K562 (cell line): Measurements from ENCODE around the gene CLTA. TPM values are rescaled to one million over a fixed set of nuclear protein-coding genes. Genes with fewer than 3 reads are reported as not detected.

Experiments
- CBX5 ChIP-seq: IDR thresholded peaks from 2 replicates; pipeline ENCODE4 v1.6.1; 2014; ENCODE audit warnings: low read depth, borderline replicate concordance
- CREBBP ChIP-seq: IDR thresholded peaks from one replicate; pipeline ENCODE4 v1.6.1; 2012; ENCODE audit warnings: low read depth, mild to moderate bottlenecking, control low read depth, inconsistent platforms, low read length
- CXXC5 ChIP-seq: fragments of 250-450 bp; sonication (Bioruptor Pico); IDR thresholded peaks from 2 replicates; pipeline ENCODE4 v1.8.0; 2022; ENCODE audit warnings: inconsistent platforms, mild to moderate bottlenecking, moderate library complexity
- DPF2 ChIP-seq: fragments of 450-650 bp; IDR thresholded peaks from 2 replicates; pipeline ENCODE4 v1.6.1; 2016
- HSF4 ChIP-seq: fragments of 250-450 bp; sonication (Bioruptor Pico); IDR thresholded peaks from 2 replicates; pipeline ENCODE4 v2.1.2; 2022; ENCODE audit warnings: mild to moderate bottlenecking, moderate library complexity, borderline replicate concordance
- MAX ChIP-seq: sonication (generic); formaldehyde crosslinking; IDR thresholded peaks from 2 replicates; pipeline ENCODE4 v1.9.0; 2022; ENCODE audit warnings: mild to moderate bottlenecking, missing genetic modification reagents
- MCM2 ChIP-seq: fragments of 450-650 bp; IDR thresholded peaks from 2 replicates; pipeline ENCODE4 v1.6.1; 2017; ENCODE audit warnings: low read depth, mild to moderate bottlenecking
- MECOM ChIP-seq: fragments of 250-450 bp; sonication (Bioruptor Pico); IDR thresholded peaks from 2 replicates; pipeline ENCODE4 v1.8.0; 2022; ENCODE audit warnings: inconsistent platforms
- NFIC ChIP-seq: fragments of 450-650 bp; IDR thresholded peaks from 2 replicates; pipeline ENCODE4 v1.6.1; 2017; ENCODE audit warnings: mild to moderate bottlenecking, inconsistent platforms
- RBM39 ChIP-seq: fragments of 200-400 bp; formaldehyde crosslinking; optimal IDR thresholded peaks from 2 replicates; pipeline ENCODE3; 2018; ENCODE audit warnings: low read depth, low read length
- THRAP3 ChIP-seq: fragments of 450-650 bp; IDR thresholded peaks from 2 replicates; pipeline ENCODE4 v1.6.1; 2016; ENCODE audit warnings: mild to moderate bottlenecking, inconsistent platforms, borderline replicate concordance
- ZNF134 ChIP-seq: fragments of 250-450 bp; sonication (Bioruptor Pico); conservative IDR thresholded peaks from 2 replicates; pipeline ENCODE4 v1.4.0; 2020
- ZNF347 ChIP-seq: fragments of 450-650 bp; formaldehyde crosslinking; IDR thresholded peaks from 2 replicates; pipeline ENCODE4 v1.4.0; 2020; ENCODE audit warnings: low read depth, mild to moderate bottlenecking, moderate library complexity
- ZNF445 ChIP-seq: fragments of 250-450 bp; sonication (Bioruptor Pico); IDR thresholded peaks from 2 replicates; pipeline ENCODE4 v1.4.0; 2020; ENCODE audit warnings: low read depth, mild to moderate bottlenecking, moderate library complexity
- polyA plus RNA-seq, 8 experiments: library from polyadenylated mRNA; depleted of rRNA in 4 of 8; stranded (reverse) in 5 of 8; unstranded in 3 of 8; fragments of >200 nt; fragmentation: Nextera tagmentation in 2 of 8; fragmentation: Illumina TruSeq in 1 of 8; extraction: Ambion mirVana in 2 of 8; extraction: Trizol in 1 of 8; gene quantifications; 2 replicates each; pipeline versions ENCODE4 v1.2.1 to v1.2.3, GENCODE V29; 2011 to 2014; ENCODE audit warnings: inconsistent platforms in 1 of 8, missing spikeins in 1 of 8
- total RNA-seq, 7 experiments: library from RNA; depleted of rRNA in 6 of 7; stranded (reverse); fragments of >200 nt in 6 of 7; fragmentation: Illumina TruSeq in 2 of 7; extraction: Trizol in 2 of 7; gene quantifications; 2 replicates each; pipeline versions ENCODE4 v1.2.1 to v1.2.3, GENCODE V29; 2011 to 2021; ENCODE audit warnings: low replicate concordance in 1 of 7
- TF ChIP-seq, protein P1 (sequence below): fragments of 450-650 bp; IDR thresholded peaks from 2 replicates; pipeline ENCODE4 v1.6.1; 2016; ENCODE audit warnings: antibody characterized with exemption
- TF ChIP-seq, protein P2 (sequence below): sonication (generic); formaldehyde crosslinking; IDR thresholded peaks from 2 replicates; pipeline ENCODE4 v1.8.0; 2022; ENCODE audit warnings: mild to moderate bottlenecking, missing genetic modification reagents
- TF ChIP-seq, protein P3 (sequence below): fragments of 450-650 bp; IDR thresholded peaks from one replicate; pipeline ENCODE4 v1.6.1; 2018; ENCODE audit warnings: mild to moderate bottlenecking, moderate library complexity; ENCODE audit not compliant: partially characterized antibody
- TF ChIP-seq, protein P4 (sequence below): fragments of 450-650 bp; conservative IDR thresholded peaks from 2 replicates; pipeline ENCODE4 v1.6.1; 2016; ENCODE audit warnings: missing genetic modification characterization, low read depth, mild to moderate bottlenecking, missing compliant biosample characterization, moderate library complexity

CLTA gene
- total and polyA plus RNA-seq, 9 of the 15 experiments (the other 6 are each of a cell fraction or from before 2014, with no cell fraction given), result 37.8 to 219 (median 144) TPM

- TF ChIP-seq CREBBP, result no peak
- TF ChIP-seq NFIC, result no peak
- TF ChIP-seq ZNF445, result no peak
- TF ChIP-seq, protein P1, sequence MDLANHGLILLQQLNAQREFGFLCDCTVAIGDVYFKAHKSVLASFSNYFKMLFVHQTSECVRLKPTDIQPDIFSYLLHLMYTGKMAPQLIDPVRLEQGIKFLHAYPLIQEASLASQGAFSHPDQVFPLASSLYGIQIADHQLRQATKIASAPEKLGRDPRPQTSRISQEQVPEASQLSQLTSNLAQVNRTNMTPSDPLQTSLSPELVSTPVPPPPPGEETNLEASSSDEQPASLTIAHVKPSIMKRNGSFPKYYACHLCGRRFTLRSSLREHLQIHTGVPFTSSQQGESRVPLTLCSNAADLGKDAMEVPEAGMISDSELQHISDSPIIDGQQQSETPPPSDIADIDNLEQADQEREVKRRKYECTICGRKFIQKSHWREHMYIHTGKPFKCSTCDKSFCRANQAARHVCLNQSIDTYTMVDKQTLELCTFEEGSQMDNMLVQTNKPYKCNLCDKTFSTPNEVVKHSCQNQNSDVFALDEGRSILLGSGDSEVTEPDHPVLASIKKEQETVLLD, result no peak
- TF ChIP-seq ZNF134 (CRISPR knock-in tag), result no peak
- TF ChIP-seq HSF4 (CRISPR knock-in tag), result no peak
- TF ChIP-seq ZNF347, result no peak
- TF ChIP-seq, protein P2, sequence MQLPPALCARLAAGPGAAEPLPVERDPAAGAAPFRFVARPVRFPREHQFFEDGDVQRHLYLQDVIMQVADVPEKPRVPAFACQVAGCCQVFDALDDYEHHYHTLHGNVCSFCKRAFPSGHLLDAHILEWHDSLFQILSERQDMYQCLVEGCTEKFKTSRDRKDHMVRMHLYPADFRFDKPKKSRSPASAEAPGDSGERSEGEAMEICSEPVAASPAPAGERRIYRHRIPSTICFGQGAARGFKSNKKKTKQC (CRISPR knock-in tag), result no peak; the same call in 1 of the 2 replicates
- TF ChIP-seq, protein P3, sequence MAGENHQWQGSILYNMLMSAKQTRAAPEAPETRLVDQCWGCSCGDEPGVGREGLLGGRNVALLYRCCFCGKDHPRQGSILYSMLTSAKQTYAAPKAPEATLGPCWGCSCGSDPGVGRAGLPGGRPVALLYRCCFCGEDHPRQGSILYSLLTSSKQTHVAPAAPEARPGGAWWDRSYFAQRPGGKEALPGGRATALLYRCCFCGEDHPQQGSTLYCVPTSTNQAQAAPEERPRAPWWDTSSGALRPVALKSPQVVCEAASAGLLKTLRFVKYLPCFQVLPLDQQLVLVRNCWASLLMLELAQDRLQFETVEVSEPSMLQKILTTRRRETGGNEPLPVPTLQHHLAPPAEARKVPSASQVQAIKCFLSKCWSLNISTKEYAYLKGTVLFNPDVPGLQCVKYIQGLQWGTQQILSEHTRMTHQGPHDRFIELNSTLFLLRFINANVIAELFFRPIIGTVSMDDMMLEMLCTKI, result no peak
- TF ChIP-seq DPF2, result no peak
- no peak for TF ChIP-seq RBM39
- TF ChIP-seq MAX (CRISPR knock-in tag), result peak; percentile 66
- TF ChIP-seq CXXC5, result peak; percentile 92
- TF ChIP-seq, protein P4, sequence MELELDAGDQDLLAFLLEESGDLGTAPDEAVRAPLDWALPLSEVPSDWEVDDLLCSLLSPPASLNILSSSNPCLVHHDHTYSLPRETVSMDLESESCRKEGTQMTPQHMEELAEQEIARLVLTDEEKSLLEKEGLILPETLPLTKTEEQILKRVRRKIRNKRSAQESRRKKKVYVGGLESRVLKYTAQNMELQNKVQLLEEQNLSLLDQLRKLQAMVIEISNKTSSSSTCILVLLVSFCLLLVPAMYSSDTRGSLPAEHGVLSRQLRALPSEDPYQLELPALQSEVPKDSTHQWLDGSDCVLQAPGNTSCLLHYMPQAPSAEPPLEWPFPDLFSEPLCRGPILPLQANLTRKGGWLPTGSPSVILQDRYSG (tag), result no peak
- TF ChIP-seq THRAP3, result no peak
- TF ChIP-seq CBX5, result no peak
- TF ChIP-seq MECOM (CRISPR knock-in tag), result no peak
- TF ChIP-seq MCM2, result no peak
Measured at GRCh38 chr9:36258208-36258995, 67.7 kb downstream of the CLTA start, which contains the start of gene GNE (continued).
